ENCODE results near the gene SEZ6.

Gene SEZ6

GRCh38 chr17:28907709-28908475 is 97.9 kb downstream of the SEZ6 start:
- Histone ChIP-seq H3K9me3 (no peaks in the 10 kb centered on the region), H3K36me3 (replicated peaks) (peaks cover 72% of the 10 kb centered on the region), H3K4me1 (peaks cover 9% of the 10 kb centered on the region), H3K27me3 (ENCODE audit: low read depth) (no peaks in the 10 kb centered on the region), H3K4me3 (no peak overlapping the region)
- in situ Hi-C loops (cut with MboI; ENCODE audit: low sequenced_read_pairs) = no loop called here
- DNase-seq (ENCODE audit: low spot score in 2 of 2) = no peak

- Histone ChIP-seq H3K4me3 (no peak overlapping the region), H3K36me3 (replicated peaks) (peaks cover 62% of the 10 kb centered on the region), H3K4me1 (peaks cover 10% of the 10 kb centered on the region), H3K9me3 (no peaks in the 10 kb centered on the region), H3K27me3 (ENCODE audit: low read depth) (no peaks in the 10 kb centered on the region)
- no peak for DNase-seq (ENCODE audit: low spot score in 2 of 2)
- in situ Hi-C loops (cut with MboI; ENCODE audit: low sequenced_read_pairs) = no loop called here
Observed at GRCh38 chr17:28906706-28907438, 99.0 kb downstream of the SEZ6 start.

- no peaks in the 10 kb centered on the region for H3K9me3 ChIP-seq
- H3K36me3 ChIP-seq (replicated peaks) = peaks cover 56% of the 10 kb centered on the region
- no peaks in the 10 kb centered on the region for H3K27me3 ChIP-seq (ENCODE audit: low read depth)
- no peak for DNase-seq (ENCODE audit: low spot score in 2 of 2)
- peaks cover 13% of the 10 kb centered on the region for H3K4me1 ChIP-seq
- no peak overlapping the region for H3K4me3 ChIP-seq
- in situ Hi-C loops (cut with MboI; ENCODE audit: low sequenced_read_pairs) = no loop called here
Observed at GRCh38 chr17:28906276-28906675, 99.6 kb downstream of the SEZ6 start.
